ENCODE measurements around the gene NEURL1B.
A peak's percentile ranks its signal among the peaks of the same experiment; 100 is the strongest.

NEURL1B gene

DNA sequence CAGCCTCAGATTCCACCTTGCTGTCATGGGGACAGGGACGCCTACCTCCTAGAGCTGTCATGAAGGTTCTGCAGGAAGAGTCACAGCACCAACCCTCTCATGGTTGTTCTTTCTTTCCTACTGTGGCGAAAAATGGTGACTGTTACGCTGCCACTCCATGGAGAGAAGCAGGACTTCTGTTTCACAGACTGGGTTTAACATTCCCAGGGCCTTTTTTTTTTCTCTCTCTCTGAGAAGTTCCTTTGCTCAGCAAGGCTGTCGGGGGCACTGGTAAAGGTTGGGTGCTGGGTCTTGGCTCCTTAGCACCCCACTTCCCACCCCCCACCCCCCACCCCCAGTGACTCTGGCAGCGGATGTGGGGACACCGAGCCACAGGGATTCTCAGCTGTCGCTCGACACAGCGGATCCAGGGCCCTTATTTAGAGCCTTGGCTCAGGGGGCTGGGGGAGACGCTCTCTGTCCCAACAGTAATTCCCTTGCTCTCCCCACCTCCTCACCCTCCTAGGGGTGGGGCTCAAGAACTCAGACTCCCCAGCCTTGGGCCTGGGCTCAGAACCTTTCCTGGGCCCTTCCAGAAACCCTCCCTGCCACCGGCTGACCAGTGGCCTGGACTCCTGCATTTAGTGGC, 95.6 kb downstream of the NEURL1B start:
- DNase-seq, result no peak

DNA sequence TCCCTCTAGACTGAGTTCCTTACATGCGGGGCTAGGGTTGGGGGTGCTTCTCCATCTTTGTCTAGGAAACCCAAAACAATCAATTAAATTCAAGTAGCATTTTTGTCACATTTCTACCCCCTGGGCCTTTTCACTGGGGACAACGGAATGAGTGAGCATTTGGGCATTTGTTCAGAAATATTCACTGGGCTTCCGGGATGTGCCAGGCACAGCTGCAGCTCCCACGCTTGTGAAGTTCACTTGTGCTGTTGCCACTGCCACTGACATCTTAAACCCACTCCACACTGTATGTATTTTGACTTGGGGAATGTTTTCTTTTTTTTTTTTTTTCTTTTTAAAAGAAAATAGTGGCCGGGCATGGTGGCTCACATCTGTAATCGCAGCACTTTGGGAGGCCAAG, 98.3 kb downstream of the NEURL1B start:
- no peak for DNase-seq

DNA sequence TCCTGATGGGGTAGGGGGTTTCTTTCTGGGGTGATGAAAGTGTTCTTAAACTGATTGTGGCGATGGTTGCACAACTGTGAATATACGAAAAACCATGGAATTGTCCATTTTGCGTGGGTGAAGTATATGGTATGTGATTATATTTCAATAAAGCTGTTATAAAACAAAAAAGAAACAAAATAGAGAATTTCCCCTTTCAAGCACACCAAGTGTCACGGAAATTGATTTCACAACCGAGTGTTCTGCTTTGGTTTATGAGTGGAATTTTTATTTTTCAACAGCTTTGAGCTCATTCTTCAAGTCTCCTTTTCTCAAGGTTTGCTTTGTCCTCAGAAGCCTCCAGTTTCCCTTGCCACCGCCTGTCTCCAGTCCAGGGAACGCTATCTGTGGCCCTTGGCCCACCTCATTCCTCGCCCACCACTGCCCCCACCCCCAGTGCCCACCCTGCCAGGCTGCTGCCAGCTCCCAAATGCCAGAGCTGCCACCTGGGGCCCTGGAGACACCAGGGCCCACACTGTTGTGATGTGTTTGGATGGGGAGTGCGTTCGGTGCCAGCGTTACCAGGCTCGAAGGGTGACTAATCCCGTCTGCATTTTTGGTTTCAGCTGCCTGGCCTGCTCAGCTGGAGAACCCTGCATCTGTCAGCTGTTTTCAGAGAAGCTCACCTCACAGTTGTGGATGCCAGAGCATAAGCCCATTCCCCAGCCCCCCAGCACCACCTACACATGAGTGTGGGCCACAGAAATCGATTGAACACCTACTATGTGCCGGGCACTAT, 99.6 kb downstream of the NEURL1B start:
- DNase-seq, result peak; percentile 87 to 98 (median 95)

Measured in suppressor macrophage treated with lipopolysaccharide for 1 hour (primary cell).